H1 (cell line): ENCODE measurements around the gene KIF13A. TPM values are rescaled to one million over a fixed set of nuclear protein-coding genes. Genes with fewer than 3 reads are reported as not detected.
"Not testable (repeated sequence)": the region's sequence is repeated elsewhere in the genome, so short reads cannot be mapped to it uniquely, and the experiment has no call there.

ENCODE experiments used
- CTCF ChIA-PET: fragments of 300-600 bp; sonication (Branson Sonifier 250); formaldehyde crosslinking; loops from one replicate; lab custom pipeline; 2021; ENCODE audit not compliant: partially characterized antibody; lab: Charles Lee
- POLR2A ChIA-PET: fragments of 300-600 bp; sonication (Branson Sonifier 250); formaldehyde crosslinking; loops from one replicate; lab custom pipeline; 2021; ENCODE audit warnings: inconsistent platforms; ENCODE audit not compliant: partially characterized antibody; lab: Charles Lee
- DNase-seq, 2 experiments: peaks; one replicate each; pipeline versions ENCODE4 v3.0.0 to v3.0.0-alpha.2; 2010 to 2022; ENCODE audit warnings: low spot score in 2 of 2, low read depth in 1 of 2, mixed read lengths in 1 of 2
- FAIRE-seq: peaks from 2 replicates; lab custom pipeline; 2011; peaks lifted over from hg19 to GRCh38; lab: Jason Lieb, UNC
- H2AFZ ChIP-seq: 2 replicates; pipeline ENCODE4 v1.8.1; 2012; ENCODE audit warnings: low read length, inconsistent platforms
- H2AK5ac ChIP-seq: 2 replicates; pipeline ENCODE4 v1.6.1; 2013; ENCODE audit warnings: low read depth, low read length
- H2BK120ac ChIP-seq: replicated peaks from 2 replicates; pipeline ENCODE3; 2013; ENCODE audit warnings: low read depth, low read length, inconsistent platforms
- H2BK12ac ChIP-seq: 2 replicates; pipeline ENCODE4 v1.6.1; 2013; ENCODE audit warnings: low read depth, low read length
- H2BK15ac ChIP-seq: 2 replicates; pipeline ENCODE4 v1.6.1; 2013; ENCODE audit warnings: low read length
- H2BK20ac ChIP-seq: 2 replicates; pipeline ENCODE4 v1.6.1; 2013; ENCODE audit warnings: low read length
- H2BK5ac ChIP-seq: 2 replicates; pipeline ENCODE4 v1.6.1; 2013; ENCODE audit warnings: low read depth, low read length
- H3K14ac ChIP-seq: 2 replicates; pipeline ENCODE4 v1.6.1; 2013; ENCODE audit warnings: inconsistent platforms; ENCODE audit not compliant: insufficient read length
- H3K18ac ChIP-seq: 2 replicates; pipeline ENCODE4 v1.6.1; 2013; ENCODE audit warnings: low read length; ENCODE audit errors: extremely low read depth
- H3K23ac ChIP-seq: 2 replicates; pipeline ENCODE4 v1.6.1; 2013; ENCODE audit warnings: inconsistent platforms; ENCODE audit not compliant: insufficient read length
- H3K23me2 ChIP-seq: 2 replicates; pipeline ENCODE4 v1.6.1; 2013; ENCODE audit warnings: low read depth, low read length
- H3K27ac ChIP-seq: 2 replicates; pipeline ENCODE4 v1.6.1; 2011; ENCODE audit warnings: low read depth, low read length, inconsistent platforms
- H3K27me3 ChIP-seq, 4 experiments: replicated peaks in 1 of 4; 1 replicate in 1 of 4; 2 replicates in 3 of 4; pipeline versions ENCODE4 v1.6.1 to v1.8.1; 2011 to 2013; ENCODE audit warnings: low read length in 3 of 4, mild to moderate bottlenecking in 3 of 4, inconsistent platforms in 2 of 4, mixed read lengths in 2 of 4, moderate library complexity in 1 of 4; ENCODE audit not compliant: control insufficient read depth in 3 of 4, insufficient read depth in 3 of 4; ENCODE audit errors: extremely low read depth in 1 of 4
- H3K36me3 ChIP-seq, 4 experiments: 2 replicates each; pipeline versions ENCODE4 v1.6.1 to v1.8.1; 2011 to 2013; ENCODE audit warnings: mild to moderate bottlenecking in 4 of 4, low read length in 3 of 4, moderate library complexity in 2 of 4, control low read depth in 1 of 4, inconsistent platforms in 1 of 4; ENCODE audit not compliant: insufficient read depth in 4 of 4, control insufficient read depth in 2 of 4
- H3K4ac ChIP-seq: replicated peaks from 2 replicates; pipeline ENCODE3; 2013; ENCODE audit warnings: low read length, low read depth, mixed read lengths, inconsistent platforms; ENCODE audit not compliant: insufficient read length
- H3K4me1 ChIP-seq, 4 experiments: replicated peaks in 1 of 4; 1 replicate in 1 of 4; 2 replicates in 3 of 4; pipeline versions ENCODE4 v1.6.1 to v1.8.1; 2011 to 2013; ENCODE audit warnings: low read length in 3 of 4, inconsistent platforms in 2 of 4, mixed read lengths in 1 of 4; ENCODE audit not compliant: insufficient read depth in 4 of 4, control insufficient read depth in 3 of 4
- H3K4me2 ChIP-seq, 2 experiments: 2 replicates each; pipeline versions ENCODE4 v1.6.1 to v1.8.1; 2011 to 2013; ENCODE audit warnings: low read depth in 2 of 2, low read length in 2 of 2, control low read depth in 1 of 2, inconsistent platforms in 1 of 2, mild to moderate bottlenecking in 1 of 2; ENCODE audit not compliant: insufficient read depth in 1 of 2
- H3K4me3 ChIP-seq, 4 experiments: fragments of 200-600, 300-600 bp in 1 of 4; sonication (generic), shearing (Covaris generic), sonication (Bioruptor Twin) in 1 of 4; 2 replicates each; pipeline versions ENCODE4 v1.5.1 to v1.8.1; 2011 to 2016; ENCODE audit warnings: low read length in 4 of 4, low read depth in 3 of 4, control low read depth in 2 of 4, inconsistent platforms in 2 of 4, mild to moderate bottlenecking in 2 of 4, mixed read lengths in 1 of 4, moderate library complexity in 1 of 4; ENCODE audit not compliant: insufficient read depth in 2 of 4; ENCODE audit errors: extremely low read depth in 1 of 4
- H3K56ac ChIP-seq: replicated peaks from 2 replicates; pipeline ENCODE3; 2013; ENCODE audit warnings: low read depth, mild to moderate bottlenecking, mixed read lengths, low read length, inconsistent platforms; ENCODE audit not compliant: insufficient read length
- H3K79me1 ChIP-seq: 2 replicates; pipeline ENCODE4 v1.6.1; 2013; ENCODE audit warnings: low read depth, low read length, control low read depth
- H3K79me2 ChIP-seq, 2 experiments: 2 replicates each; pipeline versions ENCODE4 v1.6.1 to v1.8.1; 2012 to 2013; ENCODE audit warnings: low read length in 2 of 2, mild to moderate bottlenecking in 2 of 2, inconsistent platforms in 1 of 2; ENCODE audit not compliant: insufficient read depth in 2 of 2, control insufficient read depth in 1 of 2
- H3K9ac ChIP-seq, 4 experiments: replicated peaks in 1 of 4; 1 replicate in 1 of 4; 2 replicates in 3 of 4; pipeline versions ENCODE4 v1.6.1 to v1.8.1; 2011 to 2013; ENCODE audit warnings: low read depth in 3 of 4, low read length in 3 of 4, control low read depth in 2 of 4, mild to moderate bottlenecking in 2 of 4, moderate library complexity in 2 of 4, inconsistent platforms in 1 of 4; ENCODE audit errors: extremely low read depth in 1 of 4
- H3K9me3 ChIP-seq, 2 experiments: 2 replicates each; pipeline versions ENCODE4 v1.6.1 to v1.8.1; 2012 to 2013; ENCODE audit warnings: mild to moderate bottlenecking in 2 of 2, moderate library complexity in 2 of 2, control low read depth in 1 of 2, inconsistent platforms in 1 of 2, low read depth in 1 of 2, low read length in 1 of 2, mixed read lengths in 1 of 2; ENCODE audit not compliant: insufficient read depth in 2 of 2
- H4K20me1 ChIP-seq, 2 experiments: replicated peaks in 1 of 2; 2 replicates each; pipeline versions ENCODE3 to v1.8.1; 2011 to 2013; ENCODE audit warnings: inconsistent platforms in 2 of 2, low read length in 2 of 2, mild to moderate bottlenecking in 1 of 2; ENCODE audit not compliant: insufficient read depth in 2 of 2, control insufficient read depth in 1 of 2
- H4K5ac ChIP-seq: 2 replicates; pipeline ENCODE4 v1.6.1; 2013; ENCODE audit warnings: low read length, low read depth, mixed read lengths, inconsistent platforms; ENCODE audit not compliant: insufficient read length
- H4K8ac ChIP-seq: 2 replicates; pipeline ENCODE4 v1.8.0; 2013; ENCODE audit warnings: mild to moderate bottlenecking, moderate library complexity, low read length, inconsistent platforms; ENCODE audit not compliant: insufficient read depth; ENCODE audit errors: extremely low read depth
- H4K91ac ChIP-seq: replicated peaks from 2 replicates; pipeline ENCODE3; 2013; ENCODE audit warnings: low read length, mixed read lengths, inconsistent platforms; ENCODE audit not compliant: insufficient read length
- WGBS, 2 experiments: shearing (Covaris generic) in 1 of 2; methylation state at CpG; one replicate each; pipeline versions ENCODE4 v1.1.6 to v1.1.7; 2013 to 2015; ENCODE audit warnings: low lambda C conversion rate in 2 of 2, mixed read lengths in 2 of 2, inconsistent platforms in 1 of 2, low coverage in 1 of 2, missing lambda C conversion rate in 1 of 2; ENCODE audit not compliant: insufficient replicate concordance in 2 of 2, insufficient coverage in 1 of 2, insufficient read length in 1 of 2; ENCODE audit errors: extremely low coverage in 1 of 2, missing lambda C conversion rate in 1 of 2; 5-methylcytosine and 5-hydroxymethylcytosine counted together
- polyA plus RNA-seq, 7 experiments: library from polyadenylated mRNA; depleted of rRNA in 3 of 7; stranded (reverse) in 5 of 7; unstranded in 2 of 7; fragments of >200 nt in 5 of 7; fragments of 200-250 nt in 2 of 7; gene quantifications; 1 replicate in 5 of 7; 2 replicates in 1 of 7; 4 replicates in 1 of 7; pipeline versions ENCODE4 v1.2.1 to v1.2.3, GENCODE V29; 2011 to 2013; ENCODE audit warnings: missing spikeins in 2 of 7, mixed read lengths in 2 of 7
- total RNA-seq: library from RNA; stranded (reverse); fragmentation: NEBNext Ultra II Directional; extraction: Animal tissue kit (Norgen Biotek cat#: 25700); gene quantifications from 2 replicates; pipeline ENCODE4 v1.2.1, GENCODE V29; 2021

Gene KIF13A
- total and polyA plus RNA-seq, 2 of the 8 experiments (the other 6 are each of a cell fraction or from before 2014, with no cell fraction given): 14.7 to 40.8 TPM

- H4K91ac ChIP-seq, H3K4me1 ChIP-seq, POLR2A ChIA-PET, H2BK15ac ChIP-seq, H3K4ac ChIP-seq, H2BK5ac ChIP-seq, H3K4me2 ChIP-seq, H3K23ac ChIP-seq, H3K23me2 ChIP-seq, H2AFZ ChIP-seq, FAIRE-seq, H3K18ac ChIP-seq, H3K27me3 ChIP-seq, H4K20me1 ChIP-seq, H2BK120ac ChIP-seq, H3K14ac ChIP-seq, H2BK20ac ChIP-seq, DNase-seq, H3K36me3 ChIP-seq, H3K9ac ChIP-seq, H3K79me1 ChIP-seq, H4K8ac ChIP-seq, H3K9me3 ChIP-seq, H2AK5ac ChIP-seq, H3K27ac ChIP-seq, H2BK12ac ChIP-seq, H3K56ac ChIP-seq, H3K4me3 ChIP-seq, H3K79me2 ChIP-seq, H4K5ac ChIP-seq: not testable (repeated sequence)
- CTCF ChIA-PET: interaction anchor here (1.4 kb wide), 1 partner anchor 264 kb away, joined by 3 read pairs; no protein-coding TSS in a partner anchor
- WGBS, 2 experiments: 87% methylated on average over 7 of the region's 7 CpGs; no CpG with 5 or more reads in 1 of the 2 experiments
These were observed 130.2 kb downstream of the KIF13A start for GRCh38 chr6:17857188-17857587.
